HCT116 (cell line): Measurements from ENCODE around the gene NT5E. TPM values are rescaled to one million over a fixed set of nuclear protein-coding genes. Genes with fewer than 3 reads are reported as not detected.

Experiments used
- ATAC-seq: fragments of 200-7000 bp; cut with Tn5 transposase; 2 replicates; pipeline ENCODE4 v1.9.1; 2020; ENCODE audit warnings: mild to moderate bottlenecking, moderate library complexity
- BruUV-seq: library from RNA; stranded (reverse); fragments of 400-500 nt; replicated peaks from 2 replicates; lab custom pipeline; 2021; lab: Mats Ljungman, UMichigan
- CTCF ChIA-PET: fragments of 300-600 bp; sonication (Branson Sonifier 250); formaldehyde crosslinking; loops from one replicate; lab custom pipeline; 2021; ENCODE audit warnings: antibody characterized with exemption; lab: Charles Lee
- POLR2A ChIA-PET: fragments of 300-600, 350-600 bp; sonication (Branson Sonifier 250); formaldehyde crosslinking; loops from one replicate; lab custom pipeline; 2021; ENCODE audit warnings: antibody characterized with exemption; lab: Charles Lee
- RAD21 ChIA-PET, 2 experiments: fragments of 300-600 bp; sonication (Branson Sonifier 250); formaldehyde crosslinking; loops; one replicate each; lab custom pipeline; 2023; ENCODE audit warnings: low total read pairs in 2 of 2; ENCODE audit not compliant: uncharacterized antibody in 2 of 2, unreplicated experiment in 2 of 2, low non-redundant PET in 1 of 2; lab: Charles Lee
- DNase-seq: peaks from one replicate; pipeline ENCODE4 v3.0.0-alpha.2; 2010; ENCODE audit warnings: low read depth, low spot score
- H2AFZ ChIP-seq: fragments of 200-600 bp; shearing (Covaris generic), sonication (generic); 2 replicates; pipeline ENCODE4 v1.6.1; 2017; ENCODE audit warnings: low read depth, mixed run types, mixed read lengths, antibody characterized with exemption, low read length; ENCODE audit not compliant: poor library complexity, severe bottlenecking
- H3K27ac ChIP-seq: 2 replicates; pipeline ENCODE4 v1.5.1; 2012; ENCODE audit warnings: low read depth, low read length
- H3K27me3 ChIP-seq: fragments of 200-600 bp; sonication (generic); 2 replicates; pipeline ENCODE4 v1.6.1; 2016; ENCODE audit warnings: mixed run types, low read length, mixed read lengths; ENCODE audit not compliant: insufficient read depth
- H3K36me3 ChIP-seq, 2 experiments: fragments of 200-500 bp in 1 of 2; fragments of 200-600 bp in 1 of 2; sonication (Bioruptor generic) in 1 of 2; sonication (generic) in 1 of 2; 2 replicates each; pipeline versions ENCODE4 v1.5.1 to v1.6.1; 2014 to 2016; ENCODE audit warnings: low read length in 2 of 2, inconsistent platforms in 1 of 2, mixed read lengths in 1 of 2, mixed run types in 1 of 2; ENCODE audit not compliant: insufficient read depth in 2 of 2, control insufficient read depth in 1 of 2
- H3K4me1 ChIP-seq, 2 experiments: fragments of 200-600 bp in 1 of 2; sonication (generic) in 1 of 2; 2 replicates each; pipeline versions ENCODE4 v1.5.1 to v1.6.1; 2012 to 2017; ENCODE audit warnings: low read length in 2 of 2, inconsistent platforms in 1 of 2, mild to moderate bottlenecking in 1 of 2, mixed read lengths in 1 of 2, mixed run types in 1 of 2, moderate library complexity in 1 of 2; ENCODE audit not compliant: insufficient read depth in 2 of 2, control insufficient read depth in 1 of 2
- H3K4me2 ChIP-seq: fragments of 200-600 bp; sonication (generic); 2 replicates; pipeline ENCODE4 v1.6.1; 2017; ENCODE audit warnings: mixed run types, low read length, mixed read lengths
- H3K4me3 ChIP-seq, 2 experiments: fragments of 200-600 bp in 1 of 2; sonication (generic) in 1 of 2; replicated peaks in 1 of 2; 2 replicates each; pipeline ENCODE4 v1.5.1; 2011 to 2016; ENCODE audit warnings: low read length in 2 of 2, control low read depth in 1 of 2, low read depth in 1 of 2, mild to moderate bottlenecking in 1 of 2, mixed read lengths in 1 of 2, mixed run types in 1 of 2
- H3K79me2 ChIP-seq: fragments of 200-600 bp; sonication (generic); 2 replicates; pipeline ENCODE4 v1.6.1; 2017; ENCODE audit warnings: mild to moderate bottlenecking, mixed run types, low read length, moderate library complexity, mixed read lengths; ENCODE audit not compliant: insufficient read depth
- H3K9ac ChIP-seq: fragments of 200-600 bp; sonication (generic); 2 replicates; pipeline ENCODE4 v1.6.1; 2016; ENCODE audit warnings: low read length, mixed read lengths
- H3K9me2 ChIP-seq: fragments of 200-600 bp; sonication (generic), shearing (Covaris generic); 2 replicates; pipeline ENCODE4 v1.6.1; 2017; ENCODE audit warnings: mixed run types, mild to moderate bottlenecking, moderate library complexity; ENCODE audit not compliant: insufficient read depth
- H3K9me3 ChIP-seq, 2 experiments: fragments of 200-500 bp in 1 of 2; fragments of 200-600 bp in 1 of 2; sonication (Bioruptor generic) in 1 of 2; sonication (generic) in 1 of 2; 2 replicates each; pipeline ENCODE4 v1.6.1; 2014 to 2017; ENCODE audit warnings: low read length in 2 of 2, mixed read lengths in 2 of 2, inconsistent platforms in 1 of 2, low read depth in 1 of 2, mild to moderate bottlenecking in 1 of 2, mixed run types in 1 of 2, moderate library complexity in 1 of 2; ENCODE audit not compliant: control insufficient read depth in 1 of 2, insufficient read depth in 1 of 2
- H4K20me1 ChIP-seq: fragments of 200-600 bp; sonication (generic), shearing (Covaris generic); 2 replicates; pipeline ENCODE4 v1.6.1; 2017; ENCODE audit warnings: mixed run types, mild to moderate bottlenecking, moderate library complexity; ENCODE audit not compliant: insufficient read depth
- ATF3 ChIP-seq: IDR thresholded peaks from 2 replicates; pipeline ENCODE4 v1.6.1; 2012
- CBX3 ChIP-seq: IDR thresholded peaks from 2 replicates; pipeline ENCODE4 v1.6.1; 2012; ENCODE audit warnings: low read depth
- CEBPB ChIP-seq: IDR thresholded peaks from 2 replicates; pipeline ENCODE4 v1.6.1; 2012; ENCODE audit warnings: low read depth
- EGR1 ChIP-seq: IDR thresholded peaks from 2 replicates; pipeline ENCODE4 v1.6.1; 2012; ENCODE audit warnings: low read depth
- ELF1 ChIP-seq: IDR thresholded peaks from 2 replicates; pipeline ENCODE4 v1.6.1; 2012; ENCODE audit warnings: low read depth, borderline replicate concordance
- EZH2 ChIP-seq: fragments of 200-600 bp; sonication (generic); IDR thresholded peaks from 2 replicates; pipeline ENCODE4 v1.6.1; 2017; ENCODE audit warnings: antibody characterized with exemption, mixed run types
- EZH2phosphoT487 ChIP-seq: fragments of 200-600 bp; IDR thresholded peaks from 2 replicates; pipeline ENCODE4 v1.6.1; 2018; ENCODE audit warnings: antibody characterized with exemption, borderline replicate concordance
- FOSL1 ChIP-seq: IDR thresholded peaks from 2 replicates; pipeline ENCODE4 v1.6.1; 2012; ENCODE audit warnings: low read depth
- JUND ChIP-seq: IDR thresholded peaks from 2 replicates; pipeline ENCODE4 v1.6.1; 2012
- MAX ChIP-seq: IDR thresholded peaks from 2 replicates; pipeline ENCODE4 v1.6.1; 2012
- POLR2AphosphoS5 ChIP-seq: IDR thresholded peaks from 2 replicates; pipeline ENCODE4 v1.6.1; 2011; ENCODE audit warnings: mild to moderate bottlenecking, low read depth, low read length, moderate library complexity
- RAD21 ChIP-seq: IDR thresholded peaks from 2 replicates; pipeline ENCODE4 v1.6.1; 2012; ENCODE audit warnings: low read depth, mild to moderate bottlenecking
- SIN3A ChIP-seq: IDR thresholded peaks from 2 replicates; pipeline ENCODE4 v1.6.1; 2012; ENCODE audit warnings: low read depth
- SRF ChIP-seq: IDR thresholded peaks from 2 replicates; pipeline ENCODE4 v1.6.1; 2012; ENCODE audit warnings: low read depth
- TCF7L2 ChIP-seq: IDR thresholded peaks from 2 replicates; pipeline ENCODE4 v1.7.0; 2011; ENCODE audit warnings: borderline replicate concordance, inconsistent platforms; ENCODE audit not compliant: insufficient read depth, insufficient read length; ENCODE audit errors: extremely low read depth
- ZNF274 ChIP-seq: fragments of 200-500 bp; sonication (Bioruptor generic); IDR thresholded peaks from 2 replicates; pipeline ENCODE4 v1.6.1; 2014; ENCODE audit warnings: mild to moderate bottlenecking, low read depth, low read length, inconsistent platforms
- intact Hi-C: fragments of 100-400 bp; cut with micrococcal nuclease; formaldehyde crosslinking; loops from 2 replicates; pipeline ENCODE4 v1.10.0; 2022
- total RNA-seq: library from RNA; stranded (reverse); gene quantifications from one replicate; pipeline ENCODE4 v1.2.1, GENCODE V29; 2021; ENCODE audit not compliant: unreplicated experiment
- TF ChIP-seq, protein P1 (sequence below): IDR thresholded peaks from 2 replicates; pipeline ENCODE4 v1.6.1; 2011; ENCODE audit warnings: mild to moderate bottlenecking, low read length, moderate library complexity; ENCODE audit not compliant: insufficient replicate concordance; ENCODE audit errors: extremely low read depth
- TF ChIP-seq, protein P2 (sequence below), 3 experiments: fragments of 200-600 bp in 1 of 3; sonication (generic) in 1 of 3; IDR thresholded peaks in 2 of 3; conservative IDR thresholded peaks in 1 of 3; 2 replicates each; pipeline ENCODE4 v1.5.1; 2012 to 2017; ENCODE audit warnings: low read depth in 2 of 3, low read length in 2 of 3, antibody characterized with exemption in 1 of 3, borderline replicate concordance in 1 of 3, control low read depth in 1 of 3, mild to moderate bottlenecking in 1 of 3, mixed read lengths in 1 of 3, mixed run types in 1 of 3, moderate library complexity in 1 of 3; ENCODE audit not compliant: insufficient read depth in 1 of 3

NT5E gene
- total RNA-seq, 1 experiment from 2014 or later = 68.2 TPM

DNA sequence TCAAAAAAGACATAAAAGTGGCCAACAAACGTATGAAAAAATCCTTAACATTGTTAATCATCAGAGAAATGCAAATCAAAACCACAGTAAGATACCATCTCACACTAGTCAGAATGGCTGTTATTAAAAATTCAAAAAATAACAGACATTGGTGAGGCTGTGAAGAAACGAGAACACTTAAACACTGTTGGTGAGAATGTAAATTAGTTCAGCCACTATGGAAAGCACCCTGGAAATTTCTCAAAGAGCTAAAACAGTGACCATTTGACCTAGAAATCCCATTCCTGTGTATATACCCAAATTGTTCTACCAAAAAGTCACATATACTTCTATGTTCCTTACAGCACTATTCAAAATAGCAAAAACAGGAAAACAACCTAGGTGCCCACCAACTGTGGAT is 24.9 kb upstream of the NT5E start:
- TF ChIP-seq, protein P1, sequence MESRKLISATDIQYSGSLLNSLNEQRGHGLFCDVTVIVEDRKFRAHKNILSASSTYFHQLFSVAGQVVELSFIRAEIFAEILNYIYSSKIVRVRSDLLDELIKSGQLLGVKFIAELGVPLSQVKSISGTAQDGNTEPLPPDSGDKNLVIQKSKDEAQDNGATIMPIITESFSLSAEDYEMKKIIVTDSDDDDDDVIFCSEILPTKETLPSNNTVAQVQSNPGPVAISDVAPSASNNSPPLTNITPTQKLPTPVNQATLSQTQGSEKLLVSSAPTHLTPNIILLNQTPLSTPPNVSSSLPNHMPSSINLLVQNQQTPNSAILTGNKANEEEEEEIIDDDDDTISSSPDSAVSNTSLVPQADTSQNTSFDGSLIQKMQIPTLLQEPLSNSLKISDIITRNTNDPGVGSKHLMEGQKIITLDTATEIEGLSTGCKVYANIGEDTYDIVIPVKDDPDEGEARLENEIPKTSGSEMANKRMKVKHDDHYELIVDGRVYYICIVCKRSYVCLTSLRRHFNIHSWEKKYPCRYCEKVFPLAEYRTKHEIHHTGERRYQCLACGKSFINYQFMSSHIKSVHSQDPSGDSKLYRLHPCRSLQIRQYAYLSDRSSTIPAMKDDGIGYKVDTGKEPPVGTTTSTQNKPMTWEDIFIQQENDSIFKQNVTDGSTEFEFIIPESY = no peak
- TF ChIP-seq FOSL1 (no peak), EZH2 (no peak), POLR2AphosphoS5 (no peak), ZNF274 (no peak), RAD21 (no peak), MAX (no peak), CBX3 (no peak), TCF7L2 (no peak), SIN3A (no peak), CEBPB (no peak), SRF (no peak), JUND (no peak), EZH2phosphoT487 (no peak), EGR1 (no peak), ATF3 (no peak), ELF1 (no peak)
- TF ChIP-seq, protein P2, sequence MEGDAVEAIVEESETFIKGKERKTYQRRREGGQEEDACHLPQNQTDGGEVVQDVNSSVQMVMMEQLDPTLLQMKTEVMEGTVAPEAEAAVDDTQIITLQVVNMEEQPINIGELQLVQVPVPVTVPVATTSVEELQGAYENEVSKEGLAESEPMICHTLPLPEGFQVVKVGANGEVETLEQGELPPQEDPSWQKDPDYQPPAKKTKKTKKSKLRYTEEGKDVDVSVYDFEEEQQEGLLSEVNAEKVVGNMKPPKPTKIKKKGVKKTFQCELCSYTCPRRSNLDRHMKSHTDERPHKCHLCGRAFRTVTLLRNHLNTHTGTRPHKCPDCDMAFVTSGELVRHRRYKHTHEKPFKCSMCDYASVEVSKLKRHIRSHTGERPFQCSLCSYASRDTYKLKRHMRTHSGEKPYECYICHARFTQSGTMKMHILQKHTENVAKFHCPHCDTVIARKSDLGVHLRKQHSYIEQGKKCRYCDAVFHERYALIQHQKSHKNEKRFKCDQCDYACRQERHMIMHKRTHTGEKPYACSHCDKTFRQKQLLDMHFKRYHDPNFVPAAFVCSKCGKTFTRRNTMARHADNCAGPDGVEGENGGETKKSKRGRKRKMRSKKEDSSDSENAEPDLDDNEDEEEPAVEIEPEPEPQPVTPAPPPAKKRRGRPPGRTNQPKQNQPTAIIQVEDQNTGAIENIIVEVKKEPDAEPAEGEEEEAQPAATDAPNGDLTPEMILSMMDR (IDR thresholded peaks at IDR 0.05 in 2 of 3, conservative IDR thresholded peaks at IDR 0.05 in 1 of 3; ENCODE audit: borderline replicate concordance in 1 of 3, insufficient read depth in 1 of 3, low read depth in 2 of 3, low read length in 2 of 3) = no peak
- H2AFZ ChIP-seq = no peak overlapping the region
- ChIA-PET CTCF (no interaction called here), POLR2A (no interaction called here), RAD21 (no interaction called here)
- no peaks in the 10 kb centered on the region for H3K9me2 ChIP-seq
- H3K9ac ChIP-seq = no peak overlapping the region
- H3K9me3 ChIP-seq = peaks cover 6 to 9% of the 10 kb centered on the region in 2 experiments; a peak in 1 of 4 replicates
- no peaks in the 10 kb centered on the region for H3K79me2 ChIP-seq
- ATAC-seq (no peak), DNase-seq (no peak)
- intact Hi-C loops = no loop called here
- H4K20me1 ChIP-seq = no peaks in the 10 kb centered on the region
- no TSS peak for BruUV-seq
- no peak overlapping the region for H3K27ac ChIP-seq
- H3K36me3 ChIP-seq = no peaks in the 10 kb centered on the region; a peak in 1 of 4 replicates
- no peak overlapping the region for H3K4me3 ChIP-seq
- H3K27me3 ChIP-seq = no peaks in the 10 kb centered on the region
- H3K4me1 ChIP-seq = no peaks in the 10 kb centered on the region
- no peak overlapping the region for H3K4me2 ChIP-seq
